ENCODE results near the gene VPS13C.

The VPS13C gene

GRCh38 chr15:62068071-62068809 is 8.0 kb upstream of the VPS13C start:
- no peak overlapping the region for H3K4ac ChIP-seq (ENCODE audit: low read length)
- H3K36me3 ChIP-seq (replicated peaks in 1 of 2; ENCODE audit: control insufficient read depth in 2 of 2, insufficient read depth in 2 of 2, low read length in 2 of 2), result no peaks in the 10 kb centered on the region
- no peak overlapping the region for H2BK120ac ChIP-seq (ENCODE audit: low read depth, low read length)
- no peak overlapping the region for H3K23ac ChIP-seq (ENCODE audit: low read depth, low read length, poor library complexity)
- H2BK12ac ChIP-seq (ENCODE audit: low read length), result no peak overlapping the region
- no peak overlapping the region for H4K91ac ChIP-seq (ENCODE audit: low read depth, low read length, poor library complexity)
- no CpG with 5 or more reads among the region's 103 CpGs for WGBS, 2 donors (ENCODE audit: extremely low coverage in 2 of 2, insufficient read length in 2 of 2, insufficient replicate concordance in 1 of 2)
- H3K9me3 ChIP-seq (replicated peaks in 1 of 2; ENCODE audit: control insufficient read depth in 2 of 2, insufficient read depth in 1 of 2, low read depth in 1 of 2, low read length in 2 of 2), result no peaks in the 10 kb centered on the region
- H3K4me1 ChIP-seq (ENCODE audit: control insufficient read depth in 2 of 2, insufficient read depth in 1 of 2, low read depth in 1 of 2, low read length in 2 of 2), result peaks cover 2 to 3% of the 10 kb centered on the region in 2 donors
- H3K4me3 ChIP-seq (ENCODE audit: low read length in 2 of 2), result peak overlapping the region; percentile 36 to 71
- no peak overlapping the region for H4K8ac ChIP-seq (ENCODE audit: low read depth, low read length)
- H3K79me1 ChIP-seq (ENCODE audit: low read depth, low read length), result no peaks in the 10 kb centered on the region
- H3K18ac ChIP-seq (ENCODE audit: low read length), result no peak overlapping the region
- H3K27ac ChIP-seq (replicated peaks; ENCODE audit: low read length), result no peak overlapping the region
- H3K27me3 ChIP-seq (ENCODE audit: control insufficient read depth in 3 of 3, insufficient read depth in 3 of 3, low read depth in 1 of 3, low read length in 3 of 3), result peaks cover 10 to 72% (median 37%) of the 10 kb centered on the region in 3 experiments
- H2AK5ac ChIP-seq (ENCODE audit: low read depth, low read length), result no peak overlapping the region
- H3K9ac ChIP-seq (ENCODE audit: low read depth, low read length, poor library complexity), result peak overlapping the region; percentile 36
- peak; percentile 30 for DNase-seq (ENCODE audit: low spot score)
- peak overlapping the region; percentile 87 for H2AFZ ChIP-seq (ENCODE audit: low read length)
- no peak overlapping the region for H2BK5ac ChIP-seq (ENCODE audit: low read length)
- no peak overlapping the region for H2BK15ac ChIP-seq (ENCODE audit: low read length)
- H3K4me2 ChIP-seq (ENCODE audit: insufficient read depth, low read length, poor library complexity, severe bottlenecking), result peak overlapping the region; percentile 65
- no peak overlapping the region for H3K14ac ChIP-seq (ENCODE audit: low read length)

GRCh38 chr15:62067448-62068044 is 7.3 kb upstream of the VPS13C start:
- Histone ChIP-seq H4K8ac (ENCODE audit: low read depth, low read length) (no peak overlapping the region), H3K9ac (ENCODE audit: low read depth, low read length, poor library complexity) (no peak overlapping the region), H3K27me3 (ENCODE audit: control insufficient read depth in 3 of 3, insufficient read depth in 3 of 3, low read depth in 1 of 3, low read length in 3 of 3) (peaks cover 10 to 77% (median 38%) of the 10 kb centered on the region in 3 experiments), H3K4me2 (ENCODE audit: insufficient read depth, low read length, poor library complexity, severe bottlenecking) (peak overlapping the region; percentile 65), H2BK12ac (ENCODE audit: low read length) (no peak overlapping the region), H3K4ac (ENCODE audit: low read length) (no peak overlapping the region), H2BK120ac (ENCODE audit: low read depth, low read length) (no peak overlapping the region), H3K14ac (ENCODE audit: low read length) (no peak overlapping the region), H3K23ac (ENCODE audit: low read depth, low read length, poor library complexity) (peak overlapping the region; percentile 87), H3K18ac (ENCODE audit: low read length) (peak overlapping the region; percentile 67), H3K4me1 (ENCODE audit: control insufficient read depth in 2 of 2, insufficient read depth in 1 of 2, low read depth in 1 of 2, low read length in 2 of 2) (peaks cover 2 to 3% of the 10 kb centered on the region in 2 donors), H4K91ac (ENCODE audit: low read depth, low read length, poor library complexity) (no peak overlapping the region), H3K79me1 (ENCODE audit: low read depth, low read length) (no peaks in the 10 kb centered on the region), H3K27ac (replicated peaks; ENCODE audit: low read length) (no peak overlapping the region), H3K9me3 (replicated peaks in 1 of 2; ENCODE audit: control insufficient read depth in 2 of 2, insufficient read depth in 1 of 2, low read depth in 1 of 2, low read length in 2 of 2) (no peaks in the 10 kb centered on the region), H2AK5ac (ENCODE audit: low read depth, low read length) (no peak overlapping the region), H2BK15ac (ENCODE audit: low read length) (no peak overlapping the region), H2BK5ac (ENCODE audit: low read length) (no peak overlapping the region), H3K4me3 (ENCODE audit: low read length in 2 of 2) (peak overlapping the region; percentile 24 to 73), H3K36me3 (replicated peaks in 1 of 2; ENCODE audit: control insufficient read depth in 2 of 2, insufficient read depth in 2 of 2, low read length in 2 of 2) (no peaks in the 10 kb centered on the region), H2AFZ (ENCODE audit: low read length) (peak overlapping the region; percentile 87)
- DNase-seq (ENCODE audit: low spot score), result peak; percentile 20
- WGBS, 2 donors (ENCODE audit: extremely low coverage in 2 of 2, insufficient read length in 2 of 2, insufficient replicate concordance in 1 of 2), result no CpG with 5 or more reads among the region's 62 CpGs

GRCh38 chr15:62066663-62067447 is 6.6 kb upstream of the VPS13C start, which contains the start of gene C2CD4A:
Gene C2CD4A, plus strand, starts transcription at chr15:62066977. Its CDS starts 637 bp downstream, at chr15:62067614.
- peak within 1 kb of the TSS; percentile 67 for H3K18ac ChIP-seq (ENCODE audit: low read length)
- H3K9me3 ChIP-seq (replicated peaks in 1 of 2; ENCODE audit: control insufficient read depth in 2 of 2, insufficient read depth in 1 of 2, low read depth in 1 of 2, low read length in 2 of 2), result no peaks in the 10 kb centered on the region
- peak within 1 kb of the TSS; percentile 24 to 73 for H3K4me3 ChIP-seq (ENCODE audit: low read length in 2 of 2)
- H3K27ac ChIP-seq (replicated peaks; ENCODE audit: low read length), result no peak within 1 kb of the TSS
- H2AK5ac ChIP-seq (ENCODE audit: low read depth, low read length), result no peak within 1 kb of the TSS
- no peak within 1 kb of the TSS for H3K14ac ChIP-seq (ENCODE audit: low read length)
- DNase-seq (ENCODE audit: low spot score), result peak; percentile 49
- no peak within 1 kb of the TSS for H2BK12ac ChIP-seq (ENCODE audit: low read length)
- no peak within 1 kb of the TSS for H3K9ac ChIP-seq (ENCODE audit: low read depth, low read length, poor library complexity)
- H4K91ac ChIP-seq (ENCODE audit: low read depth, low read length, poor library complexity), result no peak within 1 kb of the TSS
- peaks cover 2 to 3% of the 10 kb centered on the region in 2 donors for H3K4me1 ChIP-seq (ENCODE audit: control insufficient read depth in 2 of 2, insufficient read depth in 1 of 2, low read depth in 1 of 2, low read length in 2 of 2)
- H2BK120ac ChIP-seq (ENCODE audit: low read depth, low read length), result no peak within 1 kb of the TSS
- H2AFZ ChIP-seq (ENCODE audit: low read length), result peak within 1 kb of the TSS; percentile 87
- no peaks in the 10 kb centered on the region for H3K79me1 ChIP-seq (ENCODE audit: low read depth, low read length)
- no peak within 1 kb of the TSS for H3K4ac ChIP-seq (ENCODE audit: low read length)
- peak within 1 kb of the TSS; percentile 87 for H3K23ac ChIP-seq (ENCODE audit: low read depth, low read length, poor library complexity)
- WGBS, 2 donors (ENCODE audit: extremely low coverage in 2 of 2, insufficient read length in 2 of 2, insufficient replicate concordance in 1 of 2), result no CpG with 5 or more reads among the region's 33 CpGs
- no peak within 1 kb of the TSS for H2BK15ac ChIP-seq (ENCODE audit: low read length)
- no peak within 1 kb of the TSS for H2BK5ac ChIP-seq (ENCODE audit: low read length)
- H3K27me3 ChIP-seq (ENCODE audit: control insufficient read depth in 3 of 3, insufficient read depth in 3 of 3, low read depth in 1 of 3, low read length in 3 of 3), result peaks cover 10 to 84% (median 40%) of the 10 kb centered on the region in 3 experiments
- no peaks in the 10 kb centered on the region for H3K36me3 ChIP-seq (replicated peaks in 1 of 2; ENCODE audit: control insufficient read depth in 2 of 2, insufficient read depth in 2 of 2, low read length in 2 of 2)
- peak within 1 kb of the TSS; percentile 65 for H3K4me2 ChIP-seq (ENCODE audit: insufficient read depth, low read length, poor library complexity, severe bottlenecking)
- no peak within 1 kb of the TSS for H4K8ac ChIP-seq (ENCODE audit: low read depth, low read length)
